ENCODE results near the gene NELFCD. TPM values are rescaled to one million over a fixed set of nuclear protein-coding genes. Genes with fewer than 3 reads are reported as not detected.

The NELFCD gene
- total RNA-seq, 2 experiments from 2014 or later, result 95.7 to 97.0 TPM

DNA sequence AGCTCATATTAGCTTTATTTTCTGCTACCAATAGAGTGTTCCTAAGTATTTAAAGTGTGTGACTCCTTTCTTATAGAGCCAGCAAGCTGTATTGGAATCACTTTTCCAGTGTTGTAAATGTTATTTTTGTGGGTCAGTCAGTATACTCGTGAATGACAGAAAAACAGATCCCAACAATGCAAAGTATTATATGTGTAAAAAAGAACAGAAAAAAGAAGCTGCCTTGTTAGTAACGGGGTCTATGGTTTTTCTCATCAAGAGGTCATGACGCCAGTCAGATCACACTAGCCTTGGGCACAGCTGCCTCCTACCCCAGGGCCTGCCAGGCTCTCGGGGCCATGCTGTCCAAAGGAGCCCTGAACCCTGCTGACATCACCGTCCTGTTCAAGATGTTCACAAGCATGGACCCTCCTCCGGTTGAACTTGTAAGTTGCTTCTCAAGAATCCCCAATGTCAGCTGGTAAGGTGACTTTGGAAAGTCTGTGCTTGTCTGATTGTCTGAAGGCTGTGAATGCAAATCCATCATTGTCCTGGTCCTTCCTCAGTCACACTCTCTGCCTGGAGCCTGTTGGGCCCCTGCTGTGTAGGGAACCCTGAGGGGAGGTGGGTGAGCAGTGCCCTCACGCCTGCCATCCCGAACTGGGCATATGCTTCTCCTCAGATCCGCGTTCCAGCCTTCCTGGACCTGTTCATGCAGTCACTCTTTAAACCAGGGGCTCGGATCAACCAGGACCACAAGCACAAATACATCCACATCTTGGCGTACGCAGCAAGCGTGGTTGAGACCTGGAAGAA is 9.8 kb downstream of the NELFCD start:
- Mint-ChIP-seq H3K4me3 (no peak overlapping the region), H3K27ac (no peak overlapping the region), H3K9me3 (no peaks in the 10 kb centered on the region), H3K36me3 (ENCODE audit: low read depth) (peaks cover 97% of the 10 kb centered on the region), H3K27me3 (no peaks in the 10 kb centered on the region), H3K4me1 (ENCODE audit: low read depth) (peaks cover 9% of the 10 kb centered on the region)
- Histone ChIP-seq H3K4me1 (ENCODE audit: insufficient read depth, low read length) (no peaks in the 10 kb centered on the region), H3K27me3 (ENCODE audit: control insufficient read depth in 1 of 2, insufficient read depth in 2 of 2, low read length in 2 of 2) (no peaks in the 10 kb centered on the region), H3K27ac (ENCODE audit: low read depth in 1 of 2, low read length in 2 of 2) (no peak overlapping the region), H3K36me3 (ENCODE audit: insufficient read depth, low read length) (peaks cover 95% of the 10 kb centered on the region), H3K9me3 (ENCODE audit: control insufficient read depth in 1 of 2, insufficient read depth in 1 of 2, low read length in 2 of 2) (no peaks in the 10 kb centered on the region), H3K4me3 (ENCODE audit: low read length) (no peak overlapping the region)
- DNase-seq (no peak), ATAC-seq (ENCODE audit: poor library complexity) (no peak)
- intact Hi-C loops (cut with DNase I, micrococcal nuclease), result no loop called here
- ChIA-PET POLR2A (interaction anchor here (0.6 to 1.2 kb wide), 5 partner anchors 9 to 108 kb away, joined by 3 to 5 read pairs (median 4); partner anchors contain the start of genes ATP5F1E and PRELID3B), CTCF (interaction anchor here (0.9 kb wide), 1 partner anchor 41 kb away, joined by 4 read pairs; the partner anchor contains the start of gene ATP5F1E)
- no peak for TF ChIP-seq CTCF (IDR thresholded peaks at IDR 0.05)

DNA sequence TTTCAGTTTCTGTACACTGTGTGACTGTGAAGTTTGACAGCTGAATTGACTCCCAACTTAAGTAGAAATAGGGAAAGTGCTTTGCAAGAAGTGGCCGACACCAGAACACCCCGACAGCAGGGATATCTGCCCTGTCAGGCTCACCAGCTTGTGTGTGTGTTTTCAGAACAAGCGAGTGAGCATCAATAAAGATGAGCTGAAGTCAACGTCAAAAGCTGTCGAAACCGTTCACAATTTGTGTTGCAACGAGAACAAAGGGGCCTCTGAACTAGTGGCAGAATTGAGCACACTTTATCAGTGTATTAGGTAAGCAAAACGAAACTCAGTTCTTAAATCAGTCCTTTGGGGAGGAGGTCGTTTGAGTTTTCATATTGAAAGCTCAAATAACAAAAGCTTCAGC is 10.7 kb downstream of the NELFCD start:
- ChIA-PET CTCF (no interaction called here), POLR2A (interaction anchor here (1.5 kb wide), 1 partner anchor 103 kb away, joined by 3 read pairs; no protein-coding TSS in a partner anchor)
- H3K27ac ChIP-seq (ENCODE audit: low read depth in 1 of 2, low read length in 2 of 2), result no peak overlapping the region

GRCh38 chr20:58992911-58993310 is 11.9 kb downstream of the NELFCD start:
- ChIA-PET POLR2A (interaction anchor here (1.5 kb wide), 1 partner anchor 104 kb away, joined by 3 read pairs; no protein-coding TSS in a partner anchor), CTCF (no interaction called here)
- H3K27ac Mint-ChIP-seq, result no peak overlapping the region
- H3K4me3 ChIP-seq (ENCODE audit: low read length), result no peak overlapping the region
- no peaks in the 10 kb centered on the region for H3K27me3 ChIP-seq (ENCODE audit: control insufficient read depth in 1 of 2, insufficient read depth in 2 of 2, low read length in 2 of 2)
- no peak overlapping the region for H3K4me3 Mint-ChIP-seq
- no peaks in the 10 kb centered on the region for H3K9me3 Mint-ChIP-seq
- H3K36me3 Mint-ChIP-seq (ENCODE audit: low read depth), result peaks cover 95% of the 10 kb centered on the region
- ATAC-seq (ENCODE audit: poor library complexity), result no peak
- no peaks in the 10 kb centered on the region for H3K27me3 Mint-ChIP-seq
- peaks cover 7% of the 10 kb centered on the region for H3K4me1 Mint-ChIP-seq (ENCODE audit: low read depth)
- H3K27ac ChIP-seq (ENCODE audit: low read depth in 1 of 2, low read length in 2 of 2), result no peak overlapping the region
- H3K36me3 ChIP-seq (ENCODE audit: insufficient read depth, low read length), result peaks cover 90% of the 10 kb centered on the region
- TF ChIP-seq CTCF (IDR thresholded peaks at IDR 0.05), result no peak
- no peak for DNase-seq
- no peaks in the 10 kb centered on the region for H3K4me1 ChIP-seq (ENCODE audit: insufficient read depth, low read length)
- no peaks in the 10 kb centered on the region for H3K9me3 ChIP-seq (ENCODE audit: control insufficient read depth in 1 of 2, insufficient read depth in 1 of 2, low read length in 2 of 2)
- intact Hi-C loops (cut with DNase I, micrococcal nuclease), result no loop called here

More for the DNA sequence above, 10.7 kb downstream of the NELFCD start:
- no peak for TF ChIP-seq CTCF (IDR thresholded peaks at IDR 0.05)
- Mint-ChIP-seq H3K36me3 (ENCODE audit: low read depth) (peaks cover 95% of the 10 kb centered on the region), H3K9me3 (no peaks in the 10 kb centered on the region), H3K27ac (no peak overlapping the region), H3K4me3 (no peak overlapping the region), H3K4me1 (ENCODE audit: low read depth) (peaks cover 7% of the 10 kb centered on the region), H3K27me3 (no peaks in the 10 kb centered on the region)
- no peaks in the 10 kb centered on the region for H3K4me1 ChIP-seq (ENCODE audit: insufficient read depth, low read length)
- no peak for DNase-seq
- H3K9me3 ChIP-seq (ENCODE audit: control insufficient read depth in 1 of 2, insufficient read depth in 1 of 2, low read length in 2 of 2), result no peaks in the 10 kb centered on the region
- intact Hi-C loops (cut with DNase I, micrococcal nuclease), result no loop called here
- peaks cover 95% of the 10 kb centered on the region for H3K36me3 ChIP-seq (ENCODE audit: insufficient read depth, low read length)
- ATAC-seq (ENCODE audit: poor library complexity), result no peak
- H3K27me3 ChIP-seq (ENCODE audit: control insufficient read depth in 1 of 2, insufficient read depth in 2 of 2, low read length in 2 of 2), result no peaks in the 10 kb centered on the region
- no peak overlapping the region for H3K4me3 ChIP-seq (ENCODE audit: low read length)

All from CD4-positive, alpha-beta T cell (primary cell).